Fibroblast of pulmonary artery (primary cell): ENCODE measurements around the gene AKAP13.

Experiments used
- DNase-seq: peaks from one replicate; pipeline ENCODE4 v3.0.0-alpha.2; 2010; ENCODE audit warnings: low read depth
- H3K4me3 ChIP-seq: replicated peaks from 2 replicates; pipeline ENCODE4 v1.5.1; 2011; ENCODE audit warnings: low read depth, mild to moderate bottlenecking, control low read depth, low read length, moderate library complexity
- CTCF ChIP-seq: IDR thresholded peaks from 2 replicates; pipeline ENCODE4 v1.5.1; 2011; ENCODE audit warnings: mild to moderate bottlenecking, control low read depth, low read length, inconsistent platforms; ENCODE audit errors: missing control alignments

AKAP13 gene

GRCh38 chr15:85789496-85789875, 409.1 kb downstream of the AKAP13 start:
- H3K4me3 ChIP-seq, result no peak overlapping the region
- no peak for DNase-seq
- no peak for TF ChIP-seq CTCF

GRCh38 chr15:85792102-85792731, 411.8 kb downstream of the AKAP13 start:
- DNase-seq, result no peak
- no peak for TF ChIP-seq CTCF
- H3K4me3 ChIP-seq, result no peak overlapping the region

GRCh38 chr15:85792912-85793590, 412.6 kb downstream of the AKAP13 start:
- H3K4me3 ChIP-seq, result peak overlapping the region; percentile 70
- no peak for DNase-seq
- no peak for TF ChIP-seq CTCF

GRCh38 chr15:85793641-85794597, 413.5 kb downstream of the AKAP13 start:
- TF ChIP-seq CTCF, result no peak
- peak; percentile 42 for DNase-seq

GRCh38 chr15:85794598-85795336, 414.4 kb downstream of the AKAP13 start, which contains the start of gene KLHL25:
KLHL25 (minus strand) TSS chr15:85794925; CDS start chr15:85769810, 25,115 bp downstream.
- TF ChIP-seq CTCF, result no peak
- DNase-seq, result peak; percentile 94

More at GRCh38 chr15:85793641-85794597, 413.5 kb downstream of the AKAP13 start:
- peak overlapping the region; percentile 70 for H3K4me3 ChIP-seq

More at GRCh38 chr15:85794598-85795336, 414.4 kb downstream of the AKAP13 start, which contains the start of gene KLHL25:
- H3K4me3 ChIP-seq, result peak within 1 kb of the TSS; percentile 70
